ENCODE data around the gene GNG13.
"Not testable (repeated sequence)": the region's sequence is repeated elsewhere in the genome, so short reads cannot be mapped to it uniquely, and the experiment has no call there.

GNG13 gene

GRCh38 chr16:761625-762513, 38.7 kb downstream of the GNG13 start:
- no peak for DNase-seq (ENCODE audit: low read depth in 2 of 2)

GRCh38 chr16:760545-761343, 39.8 kb downstream of the GNG13 start, which contains the start of gene MSLN:
Gene MSLN, plus strand, starts transcription at chr16:760734. Its CDS starts 1,947 bp downstream, at chr16:762681.
- DNase-seq (ENCODE audit: low read depth in 2 of 2), result no peak

GRCh38 chr16:760065-760464, 40.5 kb downstream of the GNG13 start:
- no peak for DNase-seq (ENCODE audit: low read depth in 2 of 2)

- DNase-seq (ENCODE audit: low read depth in 2 of 2), result no peak
Observed at GRCh38 chr16:759110-759910, 41.2 kb downstream of the GNG13 start.

GRCh38 chr16:756428-756827, 44.1 kb downstream of the GNG13 start:
- DNase-seq (ENCODE audit: low read depth in 2 of 2), result no peak

- DNase-seq (ENCODE audit: low read depth in 2 of 2), result no peak
Observed at GRCh38 chr16:754656-755055, 45.9 kb downstream of the GNG13 start.

GRCh38 chr16:754121-754607, 46.4 kb downstream of the GNG13 start:
- not testable (repeated sequence) for DNase-seq (ENCODE audit: low read depth in 2 of 2)

- no peak for DNase-seq (ENCODE audit: low read depth in 2 of 2)
Observed at GRCh38 chr16:752007-752312, 48.6 kb downstream of the GNG13 start.

GRCh38 chr16:751152-752006, 49.2 kb downstream of the GNG13 start:
- no peak for DNase-seq (ENCODE audit: low read depth in 2 of 2)

- no peak for DNase-seq (ENCODE audit: low read depth in 2 of 2)
Observed at GRCh38 chr16:750485-750884, 50.0 kb downstream of the GNG13 start.

- no peak for DNase-seq (ENCODE audit: low read depth in 2 of 2)
Observed at GRCh38 chr16:749010-749409, 51.5 kb downstream of the GNG13 start.

Measured in stimulated activated CD4-positive, alpha-beta T cell treated with anti-CD3 and anti-CD28 coated beads, Interleukin-15, amount 100 ng/mL, for 48 hours (primary cell).